Activated CD4-positive, alpha-beta T cell treated with anti-CD3 and anti-CD28 coated beads, Interleukin-2, Interleukin-4, amounts not matched to agents 100 ng/mL and 50 ng/mL, durations not matched to agents 16 hours and 8 hours (primary cell): ENCODE measurements around the gene PLA2G2A.
A peak's percentile ranks its signal among the peaks of the same experiment; 100 is the strongest.
"Not testable (repeated sequence)": the region's sequence is repeated elsewhere in the genome, so short reads cannot be mapped to it uniquely, and the experiment has no call there.

ENCODE experiments used
- DNase-seq: peaks from one replicate; pipeline ENCODE4 v3.0.0-alpha.2; 2020; ENCODE audit warnings: low spot score

Gene PLA2G2A, protein sequence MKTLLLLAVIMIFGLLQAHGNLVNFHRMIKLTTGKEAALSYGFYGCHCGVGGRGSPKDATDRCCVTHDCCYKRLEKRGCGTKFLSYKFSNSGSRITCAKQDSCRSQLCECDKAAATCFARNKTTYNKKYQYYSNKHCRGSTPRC

DNA sequence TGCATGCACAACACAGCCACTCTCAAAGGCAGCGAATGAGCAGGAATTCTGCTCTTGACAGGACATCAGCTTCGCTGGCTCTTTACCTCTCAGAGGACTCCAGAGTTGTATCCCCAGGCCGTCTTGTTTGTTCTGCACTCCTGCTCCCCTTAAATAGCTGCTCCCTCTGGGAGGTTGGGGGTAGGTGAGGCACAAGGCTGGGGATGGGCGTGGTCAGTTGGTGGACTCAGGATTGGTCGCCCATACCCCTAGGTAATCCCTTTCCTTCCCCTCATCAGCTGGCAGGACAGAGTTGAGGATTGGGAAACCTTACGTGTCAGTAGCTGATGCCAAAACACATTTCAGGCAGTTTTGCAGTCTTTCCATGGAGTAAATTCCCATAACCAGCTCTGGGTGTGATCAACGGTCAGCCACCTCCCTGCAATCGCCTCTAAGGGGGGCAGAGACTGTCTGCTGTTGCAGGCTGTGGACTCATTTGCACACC lies at the start of gene PLA2G2A:
TSS of gene PLA2G2A (minus strand) at position 125 of the 484 bp plus-strand sequence. CDS start 845 bp downstream, outside the sequence.
- no peak for DNase-seq

DNA sequence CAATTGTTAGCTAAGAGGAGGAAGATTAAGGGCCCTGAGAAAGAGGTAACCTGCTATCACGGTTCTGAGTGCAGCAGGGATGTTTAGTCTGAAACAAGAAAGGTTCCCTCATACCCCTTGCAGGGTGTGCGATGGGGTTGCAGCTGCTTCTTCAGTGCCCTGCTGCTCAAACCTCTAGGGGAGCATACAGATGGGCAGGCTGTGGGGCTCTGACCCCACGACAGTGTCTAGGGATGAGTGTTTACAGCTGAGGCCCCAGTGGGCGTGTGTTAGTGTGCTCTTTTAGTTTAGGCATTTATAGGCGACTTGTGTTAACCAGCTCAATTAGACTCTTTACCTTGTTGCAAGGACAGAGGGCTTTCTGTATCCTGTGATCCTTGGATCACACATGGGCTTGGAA lies 49.3 kb upstream of the PLA2G2A start:
- DNase-seq, result no peak

DNA sequence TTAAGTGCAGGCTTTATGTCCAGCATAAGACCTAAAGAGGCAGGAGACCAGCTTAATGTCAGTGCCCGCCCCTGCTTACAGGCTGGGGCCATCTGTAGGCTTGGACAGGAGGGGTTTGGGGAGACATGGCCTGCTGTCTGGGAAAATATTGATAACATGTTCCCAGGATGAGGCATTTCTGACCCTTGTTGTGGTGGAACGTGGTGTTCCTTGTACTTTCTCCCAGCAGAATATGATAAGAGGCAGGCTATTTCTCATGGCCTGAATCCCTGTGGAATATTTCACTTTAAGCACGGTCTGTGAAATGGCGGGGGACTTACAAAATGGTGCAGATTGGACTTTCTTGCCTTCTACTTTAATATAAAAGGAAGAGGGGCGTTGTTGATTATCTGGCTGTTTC lies 48.7 kb upstream of the PLA2G2A start:
- no peak for DNase-seq

DNA sequence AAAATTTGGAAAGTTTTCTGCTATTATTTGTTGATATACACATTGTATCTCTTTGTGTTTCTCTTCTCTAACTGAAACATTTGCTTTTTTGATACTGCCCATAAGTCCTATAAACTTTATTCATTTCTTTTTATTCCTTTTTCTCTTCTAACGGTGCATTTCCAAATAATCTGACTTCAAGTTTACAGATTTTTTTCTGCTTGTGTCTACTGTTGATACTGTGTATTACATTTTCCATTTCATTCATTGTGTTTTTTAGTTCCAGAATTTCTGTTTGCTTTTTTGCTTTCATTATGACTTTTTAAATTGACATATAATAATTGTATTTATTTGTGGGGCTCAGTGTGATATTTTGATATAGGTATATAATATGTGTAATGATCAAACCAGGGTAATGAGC lies 38.3 kb upstream of the PLA2G2A start:
- DNase-seq, result no peak

DNA sequence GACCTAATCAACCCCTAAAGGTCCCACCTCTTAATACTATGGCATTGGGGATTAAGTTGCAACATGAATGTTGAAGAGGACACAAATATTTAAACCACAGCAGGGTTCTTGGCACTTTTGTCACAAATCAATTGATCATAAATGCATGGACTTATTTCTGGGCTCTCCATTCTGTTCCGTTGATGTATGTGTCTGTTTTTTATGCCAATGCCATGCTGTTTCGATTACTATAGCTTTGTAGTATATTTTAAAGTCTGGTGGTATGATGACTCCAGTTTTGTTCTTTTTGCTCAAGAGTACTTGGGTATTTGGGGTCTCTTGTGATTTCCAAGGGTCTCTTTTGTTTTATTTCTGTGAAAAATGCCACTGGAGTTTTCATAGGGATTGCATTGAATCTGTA lies 34.7 kb upstream of the PLA2G2A start:
- DNase-seq, result no peak

DNA sequence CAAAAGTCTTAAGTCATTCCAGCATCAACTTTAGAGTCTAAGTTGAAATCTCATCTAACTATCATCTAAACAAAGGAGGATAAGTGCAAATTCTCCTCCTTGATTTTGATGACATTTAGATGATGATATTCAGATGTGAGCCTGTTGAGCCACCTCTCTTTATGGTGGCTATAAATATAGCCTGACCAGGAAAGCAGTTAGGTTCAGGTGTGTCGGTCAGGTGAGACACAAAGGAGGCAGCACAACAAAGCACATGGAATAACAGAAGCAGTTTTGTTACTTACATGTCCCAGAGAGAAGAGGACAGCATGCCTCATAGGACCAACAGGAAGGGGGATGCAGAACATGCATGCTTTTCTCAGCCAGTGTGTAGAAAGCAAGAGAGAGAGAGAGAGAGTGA lies 30.6 kb upstream of the PLA2G2A start:
- DNase-seq, result no peak

DNA sequence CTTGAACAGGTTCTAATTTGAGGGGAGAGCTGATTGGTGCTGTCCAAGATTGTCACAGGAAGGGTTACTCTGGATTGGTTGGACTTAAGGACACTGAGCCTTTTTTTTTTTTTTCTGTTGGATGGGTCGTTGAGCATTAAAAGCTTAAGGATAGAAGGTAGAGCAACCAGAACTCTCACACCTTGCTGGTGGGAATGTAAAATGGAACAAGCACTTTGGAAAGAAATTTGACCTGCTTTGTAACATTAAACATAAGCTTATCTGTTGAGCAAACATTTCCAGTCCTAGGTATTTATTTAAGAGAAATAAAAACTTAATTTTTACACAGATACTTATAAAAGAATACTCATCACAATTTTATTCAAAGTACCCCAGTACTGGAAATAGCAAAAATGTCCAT lies 29.8 kb upstream of the PLA2G2A start:
- no peak for DNase-seq

DNA sequence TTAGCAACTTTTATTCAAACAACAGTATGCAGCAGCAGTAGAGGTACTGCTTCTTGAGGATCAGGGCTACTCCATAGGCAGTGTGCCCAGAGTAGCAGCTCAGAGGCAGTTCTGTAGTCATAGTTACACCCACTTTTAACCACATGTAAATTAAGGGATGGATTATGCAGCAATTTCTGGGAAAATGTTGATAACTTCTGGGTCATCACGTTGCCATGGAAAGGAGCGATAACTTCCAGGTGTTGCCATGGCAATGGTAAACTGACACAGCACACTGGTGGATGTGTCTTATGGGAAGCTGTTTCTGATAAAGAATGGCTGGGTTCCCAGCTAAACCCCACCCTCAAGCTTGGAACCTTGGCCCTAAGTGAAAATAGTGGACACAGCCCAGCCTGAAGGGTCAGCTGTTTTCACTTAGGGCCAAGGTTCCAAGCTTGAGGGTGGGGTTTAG lies 29.0 kb upstream of the PLA2G2A start:
- DNase-seq, result no peak

DNA sequence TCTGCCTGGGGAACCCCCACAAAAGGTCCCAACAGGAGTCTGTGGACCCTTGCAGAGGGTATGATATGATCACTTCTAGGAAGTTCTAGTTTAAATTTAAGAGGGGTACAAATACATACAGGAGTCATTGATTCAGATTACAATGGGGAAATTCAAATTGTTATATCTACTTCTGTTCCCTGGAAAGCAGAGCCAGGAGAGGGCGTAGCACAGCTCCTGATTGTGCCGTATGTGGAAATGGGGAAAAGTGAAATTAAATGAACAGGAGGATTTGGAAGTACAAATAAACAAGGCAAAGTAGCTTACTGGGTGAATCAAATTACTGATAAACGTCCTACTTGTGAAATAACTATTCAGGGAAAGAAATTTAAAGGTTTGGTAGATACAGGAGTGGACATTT lies 19.4 kb upstream of the PLA2G2A start:
- not testable (repeated sequence) for DNase-seq

DNA sequence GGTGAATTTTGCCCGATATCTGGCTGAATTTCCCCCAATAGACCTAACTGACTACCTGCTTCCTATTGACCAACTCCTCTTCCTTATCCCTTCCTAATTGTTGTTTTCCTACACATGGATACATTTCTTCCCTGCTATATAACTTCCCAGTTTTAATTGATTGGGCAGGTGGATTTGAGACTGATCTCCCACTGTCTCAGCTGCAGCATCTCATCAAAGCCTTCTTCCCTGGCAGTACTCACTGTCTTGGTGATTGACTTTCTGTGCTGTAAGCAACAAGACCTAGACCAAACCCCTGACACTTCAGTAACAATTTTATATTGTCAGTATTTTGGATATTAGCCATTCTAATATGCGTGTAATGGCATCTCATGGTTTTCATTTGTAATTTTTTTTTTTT lies 11.3 kb upstream of the PLA2G2A start:
- DNase-seq, result no peak

DNA sequence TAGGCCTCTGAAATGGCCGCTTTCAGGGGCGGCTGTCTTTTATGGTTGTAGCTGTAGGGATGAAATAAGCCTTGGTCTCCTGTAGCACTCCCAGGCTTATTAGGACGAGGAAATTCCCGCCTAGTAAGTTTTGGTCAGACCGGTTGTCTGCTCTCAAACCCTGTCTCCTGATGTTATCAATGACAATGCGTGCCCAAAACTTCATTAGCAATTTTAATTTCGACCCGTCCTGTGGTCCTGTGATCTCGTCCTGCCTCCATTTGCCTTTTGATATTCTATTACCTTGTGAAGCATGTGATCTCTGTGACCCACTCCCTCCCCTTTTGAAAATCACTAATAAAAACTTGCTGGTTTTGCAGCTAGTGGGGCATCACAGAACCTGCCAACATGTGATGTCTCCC lies 10.8 kb upstream of the PLA2G2A start:
- DNase-seq, result not testable (repeated sequence)

DNA sequence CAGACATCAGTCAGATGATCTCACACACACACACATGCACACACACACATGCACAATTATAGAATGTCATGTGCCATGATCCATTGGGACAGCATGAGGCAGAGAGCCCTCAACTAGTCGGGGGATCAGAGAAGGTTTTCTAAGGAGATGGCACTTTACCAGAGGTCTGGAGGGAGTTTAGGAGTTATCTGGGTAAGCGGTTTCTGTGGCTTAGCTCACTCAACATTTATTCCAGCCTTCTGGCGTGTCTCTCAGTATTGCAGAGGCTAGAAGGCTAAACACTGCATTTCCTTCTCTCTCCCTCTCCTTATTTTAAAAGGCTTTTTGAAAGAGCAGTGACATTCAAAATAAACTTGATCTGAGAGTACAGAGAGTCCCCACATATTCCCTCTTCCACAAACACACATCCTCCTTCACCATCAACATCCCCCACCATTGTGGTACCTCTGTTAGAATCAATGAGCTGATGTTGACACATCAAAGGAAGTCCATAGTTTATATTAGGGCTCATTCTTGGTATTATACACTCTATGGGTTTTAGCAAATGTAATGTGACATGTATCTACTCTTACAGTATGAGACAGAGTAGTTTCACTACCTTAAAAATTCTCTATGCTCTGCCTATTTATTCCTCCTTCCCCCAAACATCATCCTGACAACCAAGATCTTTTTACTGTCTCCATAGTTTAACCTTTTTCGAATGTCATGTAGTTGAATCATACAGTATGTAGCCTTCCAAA lies 9.0 kb upstream of the PLA2G2A start:
- no peak for DNase-seq

DNA sequence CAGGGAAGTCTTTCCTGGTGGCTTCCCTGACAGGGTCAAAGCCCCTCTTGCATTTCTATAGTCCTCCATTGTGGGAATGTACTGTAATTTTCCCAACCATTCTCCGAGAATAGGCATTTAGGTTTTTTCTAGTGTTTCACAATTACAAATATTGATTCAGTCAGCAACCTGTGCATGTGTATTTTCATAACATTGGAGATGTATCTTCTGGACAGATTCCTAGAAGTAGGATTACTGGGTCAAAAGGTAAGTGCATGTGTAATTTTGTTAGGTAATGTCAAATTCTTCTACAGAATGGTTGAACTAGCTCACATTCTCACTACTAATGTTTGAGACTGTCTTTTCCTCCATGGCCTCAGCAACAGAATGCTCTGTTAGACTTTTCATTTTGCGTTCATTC lies 8.3 kb upstream of the PLA2G2A start:
- DNase-seq, result no peak

DNA sequence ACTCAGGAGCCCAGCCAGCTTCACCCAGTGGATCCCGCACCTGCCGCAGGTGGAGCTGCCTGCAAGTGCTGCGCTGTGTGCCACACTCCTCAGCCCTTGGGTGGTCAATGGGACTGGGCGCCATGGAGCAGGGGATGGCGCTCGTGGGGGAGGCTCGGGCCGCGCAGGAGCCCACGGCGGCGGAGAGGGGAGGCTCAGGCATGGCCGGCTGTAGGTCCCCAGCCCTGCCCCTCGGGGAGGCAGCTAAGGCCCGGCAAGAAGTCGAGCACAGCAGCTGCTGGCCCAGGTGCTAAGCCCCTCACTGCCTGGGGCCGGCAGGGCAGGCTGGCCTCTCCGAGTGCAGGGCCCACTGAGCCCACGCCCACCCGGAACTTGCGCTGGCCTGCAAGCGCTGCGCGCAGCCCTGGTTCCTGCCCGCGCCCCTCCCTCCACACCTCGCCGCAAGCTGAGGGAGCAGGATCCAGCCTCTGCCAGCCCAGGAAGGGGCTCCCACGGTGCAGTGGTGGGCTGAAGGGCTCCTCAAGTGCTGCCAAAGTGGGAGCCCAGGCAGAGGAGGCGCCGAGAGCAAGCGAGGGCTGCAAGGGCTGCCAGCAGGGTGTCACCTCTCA lies 5.1 kb upstream of the PLA2G2A start:
- not testable (repeated sequence) for DNase-seq

DNA sequence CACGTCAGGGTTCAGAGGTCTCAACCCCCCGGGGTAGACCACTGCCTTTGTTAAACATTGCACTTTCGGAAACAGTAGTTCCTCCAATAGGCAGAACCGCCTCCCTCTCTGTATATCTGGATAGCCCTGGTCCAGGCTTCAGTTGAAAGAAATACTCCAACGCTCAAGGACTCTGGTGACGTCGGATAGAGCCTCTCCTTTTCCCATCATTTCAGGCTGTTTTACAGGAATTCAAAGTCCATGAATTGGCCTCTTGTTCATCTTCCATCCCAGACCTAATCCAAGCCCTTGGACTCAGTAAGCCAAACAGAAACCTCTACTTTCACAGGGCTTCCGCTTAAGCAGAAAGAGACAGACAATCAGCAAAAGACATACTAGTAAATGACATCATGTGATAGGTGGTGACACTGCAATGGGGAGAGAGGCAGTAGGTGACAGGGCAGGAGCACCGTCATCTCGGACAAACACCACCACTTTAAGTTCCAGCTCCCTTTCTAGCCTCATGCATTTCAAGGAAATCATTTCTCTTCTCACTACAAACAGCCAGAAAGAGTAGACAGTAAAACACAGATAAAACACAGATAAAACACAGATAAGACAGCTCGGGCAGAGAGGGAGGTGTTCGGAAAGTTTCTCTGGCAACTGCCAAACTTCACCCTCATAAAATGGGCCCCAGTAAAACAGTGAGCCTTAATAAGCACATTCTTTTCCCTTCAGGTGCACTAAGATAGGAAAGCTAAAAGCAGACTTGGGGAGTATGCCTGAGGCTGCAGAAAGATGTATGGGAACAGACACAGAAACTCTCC lies 2.3 kb upstream of the PLA2G2A start:
- DNase-seq, result peak; percentile 2

DNA sequence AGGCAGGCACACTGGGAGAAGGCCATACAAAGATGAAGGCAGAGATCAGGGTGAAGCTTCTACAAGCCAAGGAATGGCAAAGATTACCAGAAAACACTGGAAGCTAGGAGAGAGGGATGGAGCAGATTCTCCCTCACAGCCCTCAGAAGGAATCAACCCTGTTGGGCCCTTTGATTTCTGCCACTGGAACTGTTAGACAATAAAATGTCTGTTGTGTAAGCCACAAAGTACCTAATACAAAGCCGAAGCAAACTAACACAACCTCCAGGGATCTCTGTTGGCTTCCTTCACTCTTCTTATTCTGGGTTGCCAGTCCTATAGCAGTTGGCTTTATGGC lies 1.7 kb upstream of the PLA2G2A start:
- no peak for DNase-seq

DNA sequence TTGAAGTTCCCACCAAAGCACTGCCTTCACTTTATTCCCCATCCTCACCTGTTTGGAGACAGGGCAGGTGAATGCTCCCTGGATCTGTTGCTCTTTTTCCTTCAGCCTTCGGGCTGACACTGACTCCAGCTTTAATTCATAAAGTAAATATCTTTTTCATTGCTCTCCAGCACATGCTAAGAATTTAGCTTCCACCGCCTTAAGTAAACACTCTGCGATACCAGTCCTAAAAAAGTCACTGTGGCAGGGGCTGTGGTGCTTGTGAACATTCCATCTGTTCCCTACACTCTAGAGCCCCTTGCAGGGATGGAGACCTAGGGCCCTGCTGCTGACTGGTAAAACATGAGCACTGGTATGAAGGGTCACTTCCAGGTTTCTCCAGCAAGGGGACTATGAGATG lies 896 bp upstream of the PLA2G2A start:
- no peak for DNase-seq

DNA sequence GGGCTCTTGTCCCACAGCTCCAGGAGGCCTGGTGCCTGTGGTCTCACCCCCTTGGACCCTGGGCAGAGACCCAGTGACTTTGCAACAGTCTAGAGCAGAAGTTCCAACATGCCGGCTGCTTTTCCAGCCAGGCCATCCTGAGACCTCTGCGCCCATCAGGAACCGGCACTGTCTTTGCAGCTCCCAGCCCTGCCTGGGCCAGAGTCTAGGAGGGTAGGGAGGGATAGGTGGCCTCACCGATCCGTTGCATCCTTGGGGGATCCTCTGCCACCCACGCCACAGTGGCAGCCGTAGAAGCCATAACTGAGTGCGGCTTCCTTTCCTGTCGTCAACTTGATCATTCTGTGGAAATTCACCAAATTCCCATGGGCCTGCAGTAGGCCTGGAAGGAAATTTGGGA lies 1.3 kb downstream of the PLA2G2A start:
- DNase-seq, result no peak

DNA sequence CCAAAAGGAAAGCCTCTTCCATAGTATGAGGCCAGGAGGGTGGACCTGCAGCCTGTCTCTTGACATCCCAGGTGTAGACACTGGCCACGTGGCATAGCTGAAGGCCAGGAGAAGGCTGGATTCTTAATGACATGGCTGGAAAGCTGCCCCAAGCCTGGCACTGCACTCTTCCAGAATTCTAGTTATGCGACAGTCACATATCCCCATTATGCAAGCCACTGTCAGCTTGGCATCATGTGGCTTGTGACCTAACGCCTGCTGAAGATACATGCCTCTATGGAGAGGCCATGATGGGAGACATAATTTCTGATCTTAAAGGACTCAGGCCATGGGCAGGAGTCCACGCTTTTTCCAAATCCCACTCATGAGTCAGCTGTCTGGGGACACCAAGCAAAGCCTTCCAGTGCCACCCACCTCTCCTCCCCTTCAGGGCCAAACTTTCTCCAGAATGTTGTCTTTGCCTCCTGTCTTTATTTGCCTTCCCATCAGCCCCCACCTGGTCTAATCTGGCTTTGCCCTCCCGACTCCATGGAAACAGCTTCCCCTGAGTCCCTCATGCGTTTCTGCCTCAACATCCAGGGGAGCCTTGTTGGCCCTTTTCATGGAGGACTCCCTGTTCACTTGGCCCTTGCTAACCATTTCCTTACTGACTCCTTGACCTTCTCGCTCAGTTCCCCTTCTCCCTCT lies 3.0 kb downstream of the PLA2G2A start:
- DNase-seq, result no peak

DNA sequence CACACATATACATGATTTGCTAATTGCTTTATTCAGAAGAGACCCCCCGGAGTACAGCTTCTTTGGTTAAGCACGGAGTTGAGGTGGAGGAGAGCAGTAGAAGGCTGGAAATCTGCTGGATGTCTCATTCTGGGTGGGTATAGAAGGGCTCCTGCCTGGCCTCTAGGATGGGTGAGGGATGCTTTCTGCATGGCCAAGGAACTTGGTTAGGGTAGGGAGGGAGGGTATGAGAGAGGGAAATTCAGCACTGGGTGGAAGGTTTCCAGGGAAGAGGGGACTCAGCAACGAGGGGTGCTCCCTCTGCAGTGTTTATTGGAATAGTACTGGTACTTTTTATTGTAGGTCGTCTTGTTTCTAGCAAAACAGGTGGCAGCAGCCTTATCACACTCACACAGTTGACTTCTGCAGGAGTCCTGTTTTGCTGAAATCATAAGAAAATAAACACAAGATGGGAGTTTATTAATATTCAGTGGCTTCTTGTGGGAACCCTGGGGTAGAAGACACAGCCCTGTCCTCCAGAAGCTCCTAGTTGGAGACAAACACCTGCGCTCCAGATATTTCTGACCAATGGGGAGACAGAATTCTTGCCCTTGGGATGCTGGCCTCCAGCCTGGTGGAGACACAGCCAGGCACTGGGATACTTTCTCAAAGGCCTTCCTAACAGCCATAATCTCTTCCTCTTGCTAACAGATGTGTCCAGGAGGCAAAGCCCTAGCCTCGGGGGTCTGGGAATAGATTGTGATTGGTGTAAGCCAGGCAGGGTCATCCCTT lies 3.8 kb downstream of the PLA2G2A start:
- no peak for DNase-seq

DNA sequence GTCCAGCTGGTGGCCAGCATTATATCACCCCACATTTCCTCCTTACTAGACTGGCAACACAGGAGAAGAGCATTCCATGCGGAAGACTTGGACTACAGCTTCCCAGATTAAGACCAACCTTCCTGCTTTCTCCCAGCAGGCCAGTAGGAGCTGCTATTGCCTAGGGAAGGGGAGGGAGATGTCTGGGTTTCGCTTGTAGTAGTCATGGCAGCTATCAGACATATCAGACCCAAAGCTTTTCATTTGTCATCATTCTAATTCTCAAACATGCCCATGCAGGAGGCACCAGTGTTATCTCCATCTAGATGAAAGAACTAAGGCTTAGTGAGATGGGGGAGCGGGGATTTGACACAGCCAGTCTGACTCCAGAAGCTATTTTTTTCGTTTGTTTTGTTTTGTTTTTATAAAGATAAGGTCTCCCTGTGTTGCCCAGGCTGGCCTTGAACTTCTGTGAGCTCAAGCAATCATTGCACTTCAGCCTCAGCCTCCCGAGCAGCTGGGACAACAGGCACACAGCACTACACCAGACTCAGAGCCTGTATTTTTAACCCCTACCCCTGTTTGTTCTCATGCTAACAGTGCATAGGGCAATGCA lies 4.5 kb downstream of the PLA2G2A start:
- DNase-seq, result peak; percentile 37
